ENCODE data around the gene NUBP1.
"Not testable (repeated sequence)": the region's sequence is repeated elsewhere in the genome, so short reads cannot be mapped to it uniquely, and the experiment has no call there.

NUBP1 gene

DNA sequence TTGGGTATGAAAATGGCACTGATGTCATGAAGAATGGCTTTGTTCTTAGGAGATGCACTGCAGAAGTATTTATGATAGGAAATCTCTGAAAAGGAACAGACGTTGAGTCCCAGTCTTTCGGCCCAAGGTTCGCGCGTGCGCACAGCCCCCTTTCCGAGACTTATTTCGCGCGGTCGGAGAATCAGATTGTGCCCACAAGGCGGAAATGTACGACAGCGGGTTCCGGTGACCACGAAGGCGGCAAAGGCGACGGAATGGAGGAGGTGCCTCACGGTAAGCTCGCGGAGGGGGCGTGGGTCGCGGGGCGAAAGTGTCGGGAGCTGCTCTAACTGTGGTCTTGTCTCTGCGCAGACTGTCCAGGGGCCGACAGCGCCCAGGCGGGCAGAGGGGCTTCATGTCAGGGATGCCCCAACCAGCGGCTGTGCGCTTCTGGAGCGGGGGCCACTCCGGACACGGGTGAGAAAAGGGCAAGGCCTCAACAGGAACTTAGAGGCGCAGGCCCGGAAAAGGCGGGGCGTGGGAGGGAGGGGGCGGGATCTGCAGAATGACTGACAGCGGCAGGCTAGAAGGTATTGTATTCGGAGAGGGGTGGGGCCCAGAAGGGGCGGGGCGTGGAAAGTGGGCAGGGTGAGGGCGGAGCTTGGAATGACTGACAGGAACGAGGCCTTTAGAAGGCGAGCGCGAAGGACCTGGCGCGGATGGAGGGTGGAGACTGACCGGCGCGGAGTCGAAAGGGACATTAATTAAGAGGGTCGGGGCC is at the start of gene NUBP1:
Gene NUBP1, plus strand, starts transcription at position 233 of the 760 bp plus-strand sequence. Its CDS starts 22 bp downstream, at position 255.
- DNase-seq: peak; percentile 100

DNA sequence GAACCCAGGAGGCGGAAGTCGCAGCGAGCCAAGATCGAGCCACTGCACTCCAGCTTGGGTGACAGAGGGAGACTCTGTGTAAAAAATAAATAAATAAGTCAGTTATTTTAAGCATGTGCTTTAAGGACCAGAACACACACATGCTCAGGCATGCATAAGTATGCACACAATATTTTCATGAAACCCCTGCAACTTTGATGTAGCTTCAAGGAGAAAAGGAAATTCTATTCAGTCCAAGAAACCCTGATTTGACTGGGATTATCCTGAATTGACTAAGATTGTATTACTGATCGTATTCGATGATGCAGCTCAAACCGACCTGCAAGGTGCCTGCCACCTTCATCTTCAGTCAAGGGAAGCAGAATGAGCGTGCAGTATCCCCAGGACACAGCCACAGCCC is 49.8 kb upstream of the NUBP1 start:
- DNase-seq: no peak

DNA sequence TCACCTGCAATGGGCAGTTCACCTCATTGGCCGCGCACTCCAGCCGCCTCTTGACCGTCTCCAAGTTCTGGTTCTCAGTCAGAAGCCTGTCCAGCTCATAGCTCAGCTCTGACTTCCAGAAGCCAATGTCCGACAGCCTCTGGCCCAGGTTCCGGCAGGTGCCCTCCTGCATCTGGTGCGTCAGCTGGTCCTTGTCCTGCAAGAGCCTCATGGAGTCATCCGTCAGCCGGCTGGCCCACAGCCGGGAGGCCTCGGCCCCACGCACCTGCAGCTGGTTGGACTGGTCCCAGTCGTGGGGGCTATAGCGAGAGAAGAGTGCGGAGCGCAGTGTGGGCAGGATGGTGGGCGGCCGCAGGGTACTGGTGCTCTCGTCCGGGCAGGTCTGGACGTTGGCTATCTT is 49.3 kb upstream of the NUBP1 start:
- DNase-seq: no peak

DNA sequence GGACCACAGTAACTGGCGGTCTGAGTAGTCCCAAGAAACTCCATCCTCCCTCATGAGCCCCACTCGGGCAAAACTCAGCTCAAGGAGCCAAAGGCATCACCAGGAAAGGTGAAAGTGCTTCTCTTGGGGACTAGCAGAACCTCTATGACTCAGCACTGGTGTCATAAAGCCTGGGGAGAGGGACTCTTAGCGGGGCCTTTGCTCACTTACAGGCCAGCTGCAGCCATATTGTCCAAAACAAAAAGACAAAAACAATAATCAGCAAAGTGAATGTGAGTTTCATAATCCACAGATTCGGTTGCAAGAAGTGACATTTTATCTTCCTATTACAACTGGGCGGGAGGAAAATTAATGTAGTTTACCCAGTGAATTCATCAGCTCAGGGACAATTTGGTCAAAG is 48.8 kb upstream of the NUBP1 start, which contains the start of gene TEKT5:
Gene TEKT5, minus strand, starts transcription at position 101 of the 400 bp plus-strand sequence. Its CDS starts 57 bp downstream, at position 44.
- peak; percentile 5 for DNase-seq

DNA sequence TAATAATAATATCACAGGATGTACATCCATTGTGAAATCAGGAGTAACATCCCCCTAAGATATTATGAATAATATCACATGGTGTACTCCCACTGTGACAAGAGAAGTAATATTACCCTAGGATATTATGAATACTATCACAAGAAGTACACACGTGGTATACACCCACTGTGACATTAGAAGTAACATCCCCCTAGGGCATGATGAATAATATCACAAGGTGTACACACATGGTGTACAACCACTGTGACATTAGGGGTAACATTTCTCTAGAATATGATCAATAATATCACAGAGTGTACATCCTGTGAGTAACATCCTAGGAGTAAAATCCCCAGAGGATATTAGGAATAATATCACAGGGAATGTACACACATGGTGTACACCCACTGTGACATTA is 43.9 kb upstream of the NUBP1 start:
- no peak for DNase-seq

DNA sequence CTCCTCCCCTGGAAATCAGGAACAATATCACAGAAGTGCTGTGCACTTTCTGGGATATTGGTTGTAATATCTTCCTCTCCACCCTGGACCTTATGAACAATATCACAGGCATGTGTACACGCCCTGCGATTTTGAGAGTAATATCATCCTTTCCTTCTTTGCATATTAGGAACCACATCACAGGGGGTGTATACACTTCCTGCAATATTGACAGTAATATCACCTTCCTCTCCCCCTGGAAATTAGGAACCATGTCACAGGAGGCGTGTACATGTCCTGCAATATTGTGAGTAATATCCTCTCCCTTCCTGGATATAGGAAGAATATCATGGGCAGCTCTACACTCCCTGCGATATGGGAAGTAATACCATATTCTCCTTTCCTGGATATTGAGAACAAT is 34.7 kb upstream of the NUBP1 start:
- no peak for DNase-seq

DNA sequence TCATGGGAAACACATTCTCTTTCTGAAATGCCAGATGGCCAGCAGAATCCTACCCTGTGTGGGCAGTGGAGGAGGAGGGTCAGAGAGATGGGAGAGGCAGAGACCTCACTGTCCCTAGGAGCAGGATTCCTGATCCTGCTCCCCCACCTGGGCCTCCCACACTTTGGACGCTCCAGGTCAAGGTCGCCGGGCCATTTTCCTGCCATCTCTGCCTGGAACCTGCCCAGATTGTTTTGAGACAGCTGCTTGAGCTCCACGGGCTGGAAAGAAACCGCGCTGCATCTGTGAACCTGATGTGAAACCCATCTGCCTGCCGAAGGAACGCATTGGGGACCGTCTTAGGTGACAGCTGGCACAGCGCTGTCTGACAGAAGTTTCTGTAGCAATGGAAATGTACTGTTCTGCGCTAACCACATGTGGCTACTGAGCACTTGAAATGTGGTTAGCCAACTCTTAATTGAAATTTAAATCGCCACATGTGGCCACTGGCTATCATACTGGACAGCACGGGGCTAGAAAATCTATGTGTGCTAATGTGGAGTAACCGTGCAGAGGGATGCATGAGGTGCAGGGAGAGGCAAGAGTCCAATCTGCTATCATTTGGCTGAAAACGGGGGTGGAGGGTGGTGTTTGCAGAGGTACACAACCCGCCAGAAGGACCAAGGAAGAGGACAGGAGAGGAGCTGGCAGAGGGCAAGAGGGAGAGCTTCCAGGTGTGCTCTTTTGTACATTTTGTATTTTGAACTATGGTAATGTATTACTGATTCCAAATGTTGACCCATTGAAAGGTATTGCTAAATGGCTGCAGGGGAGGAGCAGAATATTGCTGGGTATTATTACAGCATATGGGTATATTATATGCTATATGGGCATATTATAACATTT is 15.4 kb upstream of the NUBP1 start:
- DNase-seq: no peak

DNA sequence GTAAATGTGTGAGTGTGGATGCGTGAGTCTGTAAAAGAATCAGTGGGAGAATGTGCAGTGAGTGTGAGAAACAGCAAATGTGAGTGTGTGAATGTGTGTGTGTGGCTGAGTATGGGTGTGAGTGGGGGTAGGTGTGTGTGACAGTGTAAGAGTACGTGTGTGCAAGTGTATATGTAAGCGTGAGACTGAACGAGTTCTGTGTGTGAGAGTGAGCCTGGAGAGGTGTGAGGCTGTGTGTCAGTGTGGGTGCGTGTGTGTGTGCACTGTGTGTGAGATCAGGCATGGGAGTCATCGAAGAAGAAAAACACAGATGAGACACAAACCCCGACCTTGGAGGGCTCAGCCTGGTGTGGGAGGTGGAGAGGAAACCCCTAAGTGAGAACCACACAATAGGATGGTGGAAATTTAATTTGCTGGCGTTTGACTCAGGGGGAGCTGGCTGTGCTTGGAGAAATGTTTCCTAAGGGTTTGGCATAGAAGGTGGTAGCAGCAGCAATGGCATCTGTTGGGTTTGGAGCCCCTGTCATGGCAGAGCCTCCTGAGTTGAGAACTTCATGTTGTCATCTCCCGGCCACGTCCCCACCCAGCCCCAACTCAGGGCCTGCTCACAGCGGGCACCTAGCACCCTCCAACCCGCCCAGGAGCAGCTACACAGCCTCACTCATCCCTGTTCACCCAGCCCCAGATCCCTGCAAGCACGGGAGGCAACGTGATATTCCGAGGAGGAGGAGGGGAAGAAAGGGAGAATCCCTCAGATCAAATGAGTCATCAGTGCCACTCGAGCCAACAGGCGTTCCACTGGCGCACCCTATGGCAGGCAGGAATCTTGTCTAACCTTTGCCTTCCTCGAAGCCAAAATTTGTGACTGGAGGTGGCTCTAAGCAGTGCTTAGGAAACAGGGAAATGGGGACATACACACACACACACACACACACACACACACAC is 14.3 kb upstream of the NUBP1 start:
- DNase-seq: no peak

DNA sequence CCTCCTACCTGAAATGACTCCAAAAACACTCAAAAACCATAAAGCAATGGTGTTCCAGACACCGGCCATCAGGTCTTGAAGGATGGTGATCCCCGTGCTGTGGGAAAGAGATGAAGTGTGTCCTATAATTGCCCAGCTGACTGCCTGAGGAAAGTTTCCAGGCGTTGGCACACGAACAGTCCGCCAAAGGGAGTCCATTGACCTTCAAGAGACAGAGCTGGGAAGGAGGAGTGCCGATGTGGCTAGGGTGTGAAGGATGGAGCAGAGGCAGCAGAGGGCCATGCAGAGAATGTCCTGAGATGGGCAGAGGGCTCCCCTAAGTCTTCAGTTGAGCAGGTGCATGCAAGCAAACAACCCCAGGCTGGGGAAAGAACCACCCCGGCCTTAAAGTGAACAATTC is 11.9 kb upstream of the NUBP1 start:
- no peak for DNase-seq

DNA sequence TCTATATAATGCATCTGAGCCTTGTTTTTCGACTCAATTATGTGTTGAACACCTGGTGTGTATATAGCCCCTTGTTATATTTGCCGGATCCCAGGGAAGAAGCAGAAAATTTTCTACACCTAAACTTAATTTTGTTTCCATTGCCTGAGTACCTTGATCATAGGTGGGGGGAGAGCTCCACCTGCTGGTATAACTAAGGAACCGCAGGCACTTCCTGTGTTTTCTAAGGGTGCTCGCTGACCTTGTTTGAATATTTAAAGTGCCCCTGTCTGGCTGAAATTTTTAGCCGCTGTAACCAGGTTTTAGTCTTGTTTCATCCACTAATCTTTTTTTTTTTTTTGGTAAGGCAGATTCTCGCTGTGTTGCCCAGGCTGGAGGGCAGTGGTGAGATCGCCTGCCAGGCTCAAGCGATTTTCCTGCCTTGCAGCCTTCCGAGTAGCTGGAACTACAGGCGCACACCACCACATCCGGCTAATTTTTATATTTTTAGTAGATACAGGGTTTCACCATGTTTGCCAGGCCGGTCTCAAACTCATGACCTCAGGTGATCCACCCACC is 6.5 kb upstream of the NUBP1 start:
- peak; percentile 84 for DNase-seq

DNA sequence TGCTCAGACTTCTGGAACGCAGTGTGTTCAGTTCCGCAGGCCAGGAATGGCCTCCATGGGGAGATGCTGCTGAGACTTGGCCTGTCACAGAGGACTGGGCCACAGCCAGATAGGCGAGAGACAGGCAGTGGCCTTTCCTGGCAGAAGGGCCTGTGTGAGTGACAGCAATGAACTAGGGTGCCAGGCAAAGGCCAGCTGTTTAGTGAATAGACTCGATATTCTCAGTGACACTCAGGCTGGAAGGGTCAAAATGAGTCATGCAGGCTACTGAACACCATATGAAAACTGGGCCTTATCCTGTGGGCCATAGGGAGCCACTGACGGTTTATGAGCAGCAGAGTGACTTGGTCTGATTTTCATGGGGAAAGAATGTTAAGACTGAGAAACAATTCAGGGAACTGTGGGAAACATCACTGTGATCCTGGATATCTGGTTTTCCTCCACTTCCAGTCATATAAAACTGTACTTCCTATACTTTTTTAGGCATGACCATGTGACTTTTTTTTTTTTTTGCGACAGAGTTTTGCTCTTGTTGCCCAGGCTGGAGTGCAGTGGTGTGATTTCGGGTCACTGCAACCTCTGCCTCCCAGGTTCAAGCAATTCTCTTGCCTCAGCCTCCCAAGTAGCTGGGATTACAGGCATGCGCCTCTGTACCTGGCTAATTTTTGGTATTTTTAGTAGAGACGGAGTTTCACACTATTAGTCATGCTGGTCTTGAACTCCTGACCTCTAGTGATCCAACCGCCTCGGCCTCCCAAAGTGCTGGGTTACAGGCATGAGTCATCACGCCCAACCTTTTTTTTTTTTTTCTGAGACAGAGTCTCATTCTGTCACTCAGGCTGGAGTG is 5.2 kb upstream of the NUBP1 start:
- peak; percentile 85 for DNase-seq

DNA sequence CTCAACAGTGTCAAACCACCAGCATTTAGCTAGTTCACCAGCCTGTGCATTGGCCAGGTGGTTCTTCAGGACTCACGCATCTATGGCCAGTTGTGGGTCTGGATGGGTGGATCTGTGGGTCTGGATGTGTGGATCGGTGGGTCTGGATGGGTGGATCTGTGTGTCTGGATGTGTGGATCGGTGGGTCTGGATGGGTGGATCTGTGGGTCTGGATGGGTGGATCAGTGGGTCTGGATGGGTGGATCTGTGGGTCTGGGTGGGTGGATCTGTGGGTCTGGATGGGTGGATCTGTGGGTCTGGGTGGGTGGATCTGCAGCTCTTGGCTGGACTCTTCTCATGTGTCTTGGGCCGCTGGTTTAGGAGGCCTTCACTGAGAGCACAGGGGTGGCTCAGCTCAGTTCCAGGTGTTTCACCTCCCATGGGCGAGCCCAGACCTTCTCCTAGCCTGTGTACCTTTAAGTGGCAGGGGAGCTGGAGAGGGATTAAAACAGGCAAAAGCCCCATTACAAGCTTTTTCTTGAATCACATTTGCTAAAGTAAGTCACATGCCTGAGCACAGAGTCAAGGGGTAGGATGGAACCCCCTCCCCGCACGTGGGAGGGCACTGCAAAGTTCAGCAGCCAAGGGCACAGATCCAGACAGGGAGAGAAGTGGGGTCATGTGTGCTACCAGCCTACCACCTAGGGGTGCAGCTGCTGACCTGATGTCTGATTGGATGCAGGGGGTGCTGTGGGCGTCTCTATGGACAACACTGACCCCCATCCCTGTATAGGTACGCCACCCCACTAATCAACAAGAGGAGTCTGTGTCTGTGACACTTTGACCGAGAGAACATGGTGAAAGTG is 3.4 kb upstream of the NUBP1 start:
- no peak for DNase-seq

DNA sequence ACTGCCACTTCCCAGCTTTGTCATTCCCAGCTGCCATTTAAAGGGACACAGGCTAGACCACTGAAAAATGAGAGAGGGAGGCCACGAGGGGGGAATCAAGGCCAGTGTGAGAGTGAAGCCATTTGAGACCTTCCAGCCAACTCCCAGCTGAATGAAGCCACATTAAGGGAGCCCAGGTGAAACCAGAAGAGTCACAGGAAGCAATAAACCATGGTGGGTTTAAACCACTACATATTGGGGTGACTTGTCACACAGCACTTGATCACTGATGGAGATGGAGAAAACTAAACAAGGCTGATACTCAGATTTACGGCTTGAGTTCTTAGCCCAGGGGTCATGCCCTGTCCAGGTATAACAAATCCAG is 2.8 kb upstream of the NUBP1 start:
- DNase-seq: no peak

DNA sequence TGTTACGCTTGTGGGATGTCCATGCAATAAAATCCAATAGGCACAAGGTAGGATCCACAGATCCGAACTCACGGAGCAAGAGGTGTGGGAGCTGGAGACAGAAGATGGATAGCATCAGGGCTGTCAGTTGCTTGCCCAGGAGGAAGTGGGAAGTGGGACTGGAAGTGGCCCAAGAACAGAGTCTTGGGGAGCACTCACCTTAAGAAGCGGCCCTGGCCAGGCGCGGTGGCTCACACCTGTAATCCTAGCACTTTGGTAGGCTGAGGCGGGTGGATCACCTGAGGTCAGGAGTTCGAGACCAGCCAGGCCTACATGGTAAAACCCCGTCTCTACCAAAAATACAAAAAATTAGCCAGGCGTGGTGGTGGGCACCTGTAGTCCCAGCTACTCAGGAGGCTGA is 2.4 kb upstream of the NUBP1 start:
- not testable (repeated sequence) for DNase-seq

DNA sequence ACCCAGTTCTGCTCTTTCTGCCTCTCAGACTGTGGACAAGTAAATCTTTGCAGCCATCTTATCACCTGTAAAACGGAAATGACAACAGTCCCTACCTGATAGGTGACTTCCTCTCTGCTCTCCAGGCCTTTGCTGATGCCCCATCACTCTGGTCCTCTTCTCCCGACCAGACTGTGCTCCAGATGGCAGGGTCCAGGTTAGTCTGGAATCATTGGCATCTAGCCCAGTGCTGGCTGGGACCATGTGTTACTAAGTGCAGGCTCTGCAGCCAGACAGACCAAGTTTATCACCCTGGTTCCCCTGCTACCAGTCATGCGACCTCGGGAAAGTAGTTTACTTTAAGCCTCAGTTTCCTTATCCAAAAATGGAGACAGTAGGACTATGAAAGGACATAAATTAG is 1.8 kb upstream of the NUBP1 start:
- no peak for DNase-seq

DNA sequence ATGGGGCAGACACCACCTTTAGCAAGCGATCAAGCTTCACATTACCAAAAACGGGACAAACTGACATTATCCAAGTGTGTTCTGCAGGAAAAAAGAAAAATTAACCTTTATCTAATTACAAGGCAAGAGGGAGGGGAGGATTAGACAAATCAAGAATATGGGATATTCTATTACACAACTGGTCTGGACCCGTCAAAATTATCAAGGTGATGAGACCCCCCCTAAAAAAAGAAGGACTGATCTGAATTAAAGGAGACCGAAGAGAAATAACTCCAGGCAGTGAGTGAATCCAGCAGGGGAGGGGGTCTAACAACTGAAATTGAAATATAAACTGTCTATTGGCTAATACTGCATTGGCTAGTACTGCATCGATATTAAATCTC is 424 bp upstream of the NUBP1 start:
- no peak for DNase-seq

DNA sequence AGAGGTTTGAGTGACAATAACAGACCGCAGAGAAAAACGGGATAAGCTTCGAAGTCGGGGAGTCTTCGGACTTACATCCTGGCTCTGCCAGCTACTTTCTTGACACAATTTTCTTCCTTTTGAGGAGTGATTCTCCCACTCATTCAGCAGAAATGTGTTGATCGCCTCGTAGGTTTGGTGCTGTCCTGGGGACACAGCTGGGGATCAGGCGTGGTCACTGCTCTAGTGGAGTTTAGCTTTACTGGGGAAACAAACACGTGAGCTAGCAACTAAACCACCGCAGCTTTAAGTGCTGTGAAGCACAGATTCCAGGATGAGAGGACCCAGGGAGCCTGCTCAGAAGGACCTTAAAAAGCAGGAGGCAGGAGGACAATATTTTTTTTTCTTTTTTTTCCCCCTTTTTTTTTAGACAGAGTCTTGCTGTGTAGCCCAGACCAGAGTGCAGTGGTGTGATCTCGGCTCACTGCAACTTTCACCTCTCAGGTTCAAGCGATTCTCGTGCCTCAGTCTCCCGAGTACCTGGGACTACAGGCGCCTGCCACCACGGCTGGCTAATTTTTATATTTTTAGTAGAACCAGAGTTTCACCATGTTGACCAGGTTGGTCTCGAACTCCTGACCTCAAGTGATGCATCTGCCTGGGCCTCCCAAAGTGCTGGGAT is 858 bp downstream of the NUBP1 start:
- no peak for DNase-seq

DNA sequence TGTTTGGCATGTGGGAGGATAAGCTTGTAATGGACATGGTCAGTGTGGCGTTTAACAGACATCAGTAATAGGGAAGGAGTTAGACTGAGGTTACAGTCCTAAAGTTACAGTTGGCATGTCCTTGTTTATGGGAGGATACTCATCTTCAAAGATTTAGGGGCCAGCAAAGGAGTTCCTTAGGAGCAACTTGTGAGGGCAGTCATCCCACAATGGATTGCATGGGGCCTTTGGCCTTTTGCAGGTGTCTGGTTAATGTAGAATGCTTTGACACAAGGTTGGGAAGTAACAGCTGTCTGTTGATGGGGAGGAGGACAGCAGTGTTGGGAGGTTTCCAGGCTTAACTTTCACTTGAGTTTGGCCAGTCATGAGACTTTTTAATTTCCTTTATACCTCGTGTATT is 2.2 kb downstream of the NUBP1 start:
- no peak for DNase-seq

DNA sequence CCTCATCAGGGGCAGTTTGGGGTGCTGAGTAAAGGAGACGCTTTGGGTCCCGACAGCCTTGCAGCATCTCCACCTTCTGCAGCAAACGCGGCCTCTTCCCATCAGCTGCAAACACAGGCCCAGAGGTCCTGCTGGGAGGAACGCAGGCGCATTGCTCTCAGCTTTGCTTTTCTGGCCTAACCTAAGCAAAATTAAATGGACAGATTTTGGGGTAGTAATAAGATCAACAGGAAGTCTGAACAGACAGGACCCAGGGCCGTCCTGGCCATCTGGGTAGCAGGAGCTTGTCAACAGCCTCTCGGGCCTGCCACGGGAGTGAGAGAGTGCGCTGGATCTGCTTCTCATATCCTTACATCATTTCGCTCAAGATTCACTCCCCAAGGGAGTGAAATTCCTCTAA is 7.2 kb downstream of the NUBP1 start:
- DNase-seq: no peak

DNA sequence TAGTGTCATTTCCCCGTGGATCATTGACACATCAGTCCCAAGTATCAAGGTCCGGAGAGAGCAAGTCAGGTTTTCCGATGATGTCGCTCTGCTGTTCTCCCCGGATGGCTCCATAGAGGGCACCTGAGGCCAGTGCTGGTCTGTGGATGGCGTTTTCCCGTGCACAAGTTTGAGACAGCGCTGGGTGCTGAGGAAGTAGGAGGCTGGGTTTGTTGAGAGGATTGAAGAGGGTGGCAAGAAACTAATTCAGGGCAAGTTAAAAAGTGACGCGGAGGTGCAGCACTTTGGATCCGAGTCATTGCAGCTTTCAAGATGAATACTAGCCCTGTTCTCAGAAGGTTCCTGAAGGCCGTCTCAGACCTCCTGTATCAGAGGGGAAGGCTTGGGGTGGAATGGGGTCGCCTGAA is 7.7 kb downstream of the NUBP1 start:
- DNase-seq: peak; percentile 72

All from activated CD4-positive, alpha-beta T cell treated with anti-CD3 and anti-CD28 coated beads, Interleukin-2, Interleukin-6, amounts not matched to agents 100 ng/mL and 50 ng/mL, durations not matched to agents 16 hours and 8 hours (primary cell).